Stimulated activated effector memory CD8-positive, alpha-beta T cell treated with anti-CD3 and anti-CD28 coated beads, Interleukin-12 subunit alpha, Interleukin-12 subunit beta, amount 100 ng/mL, for 72 hours (primary cell): Measurements from ENCODE around the gene C9orf50.
A peak's percentile ranks its signal among the peaks of the same experiment; 100 is the strongest.

Experiments used
- ATAC-seq: fragments of 150-1000 bp; cut with Tn5 transposase; 2 replicates; pipeline ENCODE4 v1.10.0; 2021
- DNase-seq, 2 donors: peaks; one replicate each; pipeline ENCODE4 v3.0.0; 2021 to 2022; ENCODE audit warnings: low spot score in 2 of 2
- H3K27ac Mint-ChIP-seq: one replicate; pipeline ENCODE4 v1.8.0; 2022; ENCODE audit warnings: mild to moderate bottlenecking, mixed read lengths
- H3K36me3 Mint-ChIP-seq: one replicate; pipeline ENCODE4 v1.8.0; 2022; ENCODE audit warnings: mild to moderate bottlenecking, mixed read lengths
- H3K4me1 Mint-ChIP-seq: one replicate; pipeline ENCODE4 v1.8.0; 2022; ENCODE audit warnings: mixed read lengths
- H3K4me3 Mint-ChIP-seq: one replicate; pipeline ENCODE4 v1.8.0; 2022; ENCODE audit warnings: mild to moderate bottlenecking, mixed read lengths
- H3K9me3 Mint-ChIP-seq: one replicate; pipeline ENCODE4 v1.8.0; 2022; ENCODE audit warnings: mixed read lengths

The C9orf50 gene

DNA sequence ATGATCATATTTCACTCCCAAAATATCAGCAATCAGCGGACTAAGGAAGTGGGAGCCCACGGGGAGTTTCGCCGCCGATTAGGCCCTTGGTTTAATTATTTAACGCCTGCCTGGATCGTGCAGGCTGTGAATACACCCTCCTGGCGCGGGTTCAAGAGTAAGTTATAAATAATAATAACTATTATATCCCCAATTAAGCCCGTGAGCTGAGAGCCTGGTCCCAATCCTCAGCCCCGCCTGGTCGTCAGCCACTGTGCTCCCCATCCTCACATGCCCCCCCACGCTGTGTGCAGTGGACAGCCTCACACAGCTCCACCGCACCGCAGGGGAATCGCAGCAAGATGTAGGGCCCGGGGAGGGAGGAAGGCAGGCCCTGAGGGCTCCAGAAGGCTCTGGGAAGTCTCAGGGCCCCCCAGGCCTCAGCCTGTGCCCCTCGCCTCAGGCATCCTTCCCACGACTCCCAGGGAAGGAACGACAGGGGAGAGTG, 33.7 kb upstream of the C9orf50 start:
- H3K9me3 Mint-ChIP-seq: no peaks in the 10 kb centered on the region
- H3K4me3 Mint-ChIP-seq: no peak overlapping the region
- no peaks in the 10 kb centered on the region for H3K36me3 Mint-ChIP-seq
- ATAC-seq: no peak
- no peak overlapping the region for H3K27ac Mint-ChIP-seq
- DNase-seq: no peak
- H3K4me1 Mint-ChIP-seq: peaks cover 10% of the 10 kb centered on the region

DNA sequence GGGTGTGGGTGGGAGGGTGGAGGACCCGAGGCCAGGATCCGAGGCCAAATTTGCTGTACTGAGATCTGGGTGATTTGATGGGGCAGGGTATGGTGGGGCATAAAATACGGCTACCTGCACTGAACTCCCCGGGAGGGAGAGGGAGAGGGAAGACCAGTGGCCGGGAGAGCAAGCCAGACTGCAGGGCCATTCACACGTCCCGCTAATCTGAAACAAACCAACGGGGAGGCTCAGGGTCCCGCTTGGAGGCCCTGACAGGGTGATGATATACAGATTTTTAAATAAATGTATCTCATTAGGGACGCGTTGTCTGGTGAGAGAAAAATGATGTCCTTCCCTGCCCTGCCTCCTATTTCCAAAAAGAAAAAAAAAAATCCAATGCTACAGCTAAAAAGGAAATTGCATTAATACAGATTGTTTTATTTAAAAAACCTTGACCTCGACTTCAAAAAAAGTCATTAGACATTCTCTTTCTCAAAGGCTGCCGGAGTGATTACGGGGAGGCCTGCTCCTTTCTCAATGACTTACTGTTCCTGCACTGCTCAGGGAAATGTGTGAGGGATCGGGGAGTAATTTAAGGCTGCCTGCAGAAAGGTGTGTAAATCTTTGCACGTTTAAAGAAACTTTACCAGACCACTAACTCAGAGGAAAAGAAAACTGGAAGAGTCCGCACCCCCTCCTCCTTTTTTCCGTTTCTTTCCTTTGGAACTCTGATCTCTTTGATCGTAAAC, 33.1 kb upstream of the C9orf50 start:
- no peak for DNase-seq
- ATAC-seq: no peak
- Mint-ChIP-seq H3K4me3 (no peak overlapping the region), H3K36me3 (no peaks in the 10 kb centered on the region), H3K4me1 (peaks cover 10% of the 10 kb centered on the region), H3K9me3 (no peaks in the 10 kb centered on the region), H3K27ac (no peak overlapping the region)

DNA sequence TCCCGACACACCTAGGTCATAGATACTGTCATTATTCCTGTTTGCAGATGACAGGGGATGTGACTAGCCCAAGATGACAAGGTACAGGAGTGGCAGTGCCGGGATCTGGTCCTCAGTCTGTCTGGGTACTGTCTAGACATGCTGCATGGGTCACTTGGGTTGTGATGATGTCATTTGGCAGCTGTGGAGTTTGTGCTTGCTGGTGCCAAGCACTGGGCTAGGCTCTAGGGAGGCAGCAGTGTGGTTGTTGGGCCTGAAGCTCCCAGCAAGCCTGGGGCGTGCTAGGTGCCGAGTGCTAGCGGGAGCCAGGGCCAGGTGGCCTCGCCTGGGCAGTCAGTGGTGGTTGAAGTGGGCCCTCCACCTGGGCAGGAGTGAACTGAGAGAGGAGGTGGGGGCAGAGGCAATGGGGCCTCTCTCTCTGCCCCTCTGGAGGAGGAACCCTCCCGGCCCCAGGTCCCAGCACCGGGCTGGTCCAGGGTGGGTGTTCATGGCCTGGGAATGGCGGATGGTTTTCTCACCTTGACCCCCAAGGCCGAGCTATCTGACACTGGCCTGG, 29.9 kb upstream of the C9orf50 start:
- Mint-ChIP-seq H3K36me3 (no peaks in the 10 kb centered on the region), H3K9me3 (no peaks in the 10 kb centered on the region), H3K4me3 (no peak overlapping the region), H3K4me1 (peaks cover 6% of the 10 kb centered on the region), H3K27ac (no peak overlapping the region)
- no peak for DNase-seq
- peak; percentile 3 for ATAC-seq

DNA sequence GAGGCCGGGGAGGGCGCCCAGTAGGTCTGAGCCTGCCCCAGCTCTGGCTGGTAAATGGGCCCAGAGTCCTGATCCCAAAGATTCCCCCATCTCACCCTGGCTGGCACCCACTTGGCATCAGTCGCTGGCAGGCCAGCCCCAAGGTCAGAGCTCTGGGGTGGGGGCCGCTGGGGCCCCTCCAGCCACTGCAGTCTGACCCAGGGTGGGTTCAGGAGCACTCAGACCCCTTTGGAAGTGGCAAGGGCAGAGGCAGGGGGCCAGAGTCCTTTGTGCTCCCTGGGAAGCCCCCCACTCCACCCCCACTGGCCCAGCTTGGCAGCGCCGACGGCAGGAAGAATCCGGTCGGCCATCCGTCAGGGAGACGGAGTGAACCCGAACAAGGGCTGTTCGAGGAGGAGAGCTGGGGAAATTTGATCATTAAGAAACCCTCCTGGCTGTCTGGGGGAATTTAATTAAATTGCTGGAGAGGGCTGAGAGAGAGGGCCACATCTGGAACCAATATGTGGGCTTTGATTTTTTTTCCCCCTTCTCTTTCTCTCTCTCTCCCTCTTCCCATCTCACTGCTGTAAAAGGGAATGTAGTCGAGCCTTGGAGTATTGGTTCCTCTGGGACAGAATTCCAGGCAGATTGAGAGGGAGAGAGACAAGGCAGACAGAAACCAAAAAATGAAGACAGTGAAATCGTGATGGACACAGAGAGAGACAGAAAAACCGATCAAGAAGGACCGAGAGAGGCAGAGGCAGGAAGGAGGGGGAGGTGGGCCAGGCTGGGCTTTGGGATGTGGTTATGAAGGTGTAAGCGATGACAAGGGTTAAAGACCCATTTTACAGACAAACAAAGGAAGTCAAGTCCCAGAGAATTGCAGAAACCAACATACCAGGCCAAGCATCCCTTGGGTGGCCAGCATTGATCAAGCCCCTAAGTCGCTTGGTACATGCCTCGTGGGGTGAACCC, 29.1 kb upstream of the C9orf50 start:
- Mint-ChIP-seq H3K4me3 (no peak overlapping the region), H3K4me1 (peaks cover 5% of the 10 kb centered on the region), H3K9me3 (no peaks in the 10 kb centered on the region), H3K36me3 (no peaks in the 10 kb centered on the region), H3K27ac (peak overlapping the region; percentile 45)
- DNase-seq (no peak), ATAC-seq (no peak)

DNA sequence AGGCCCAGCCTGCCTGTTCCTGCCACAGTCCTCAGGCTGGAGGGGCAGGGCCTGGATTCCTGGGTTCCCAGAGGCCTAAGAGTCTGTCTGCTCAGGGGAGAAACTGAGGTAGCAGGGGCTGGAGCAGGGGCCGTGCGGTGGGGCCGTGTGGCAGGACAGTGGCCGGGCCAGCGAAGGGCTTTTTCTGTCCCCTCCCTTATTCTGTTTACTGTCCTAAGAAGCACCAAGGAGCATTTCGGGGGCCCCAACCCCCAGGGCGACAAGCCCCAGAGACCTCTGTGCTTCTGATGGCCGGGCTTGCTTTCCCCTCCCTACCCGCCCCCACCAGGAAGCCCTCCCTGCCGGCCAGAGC, 27.8 kb upstream of the C9orf50 start:
- Mint-ChIP-seq H3K9me3 (no peaks in the 10 kb centered on the region), H3K4me3 (no peak overlapping the region), H3K27ac (no peak overlapping the region), H3K4me1 (peaks cover 5% of the 10 kb centered on the region), H3K36me3 (no peaks in the 10 kb centered on the region)
- ATAC-seq (no peak), DNase-seq (no peak)

DNA sequence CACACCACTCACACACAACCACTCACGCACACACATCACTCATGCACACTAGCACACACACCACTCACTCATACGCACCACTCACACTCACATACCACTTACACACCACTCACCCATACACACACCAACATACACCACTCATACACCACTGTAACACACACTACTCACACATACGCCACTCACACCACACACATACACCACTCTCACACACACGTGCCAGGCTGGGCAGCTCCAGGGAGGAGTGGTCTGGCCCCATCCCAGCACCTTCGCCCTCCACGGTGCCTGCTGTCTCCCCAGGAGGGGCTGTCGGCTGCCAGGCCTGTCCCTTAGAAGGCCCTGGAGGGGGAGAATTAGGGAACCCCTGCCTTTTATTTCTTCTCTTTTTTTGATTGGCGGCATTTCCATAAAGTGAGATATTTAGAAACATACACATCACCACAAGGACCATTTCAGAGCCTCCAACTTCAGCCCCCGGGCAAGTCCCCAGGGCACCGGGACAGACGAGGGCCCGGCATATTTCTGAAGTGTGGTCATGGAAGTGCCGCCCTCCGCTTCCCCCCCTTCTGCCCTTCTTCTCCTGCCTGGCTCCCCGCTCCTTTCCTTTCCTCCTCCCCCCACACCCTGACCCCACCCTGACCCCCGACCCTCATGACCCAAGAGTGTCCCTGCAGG, 27.3 kb upstream of the C9orf50 start:
- Mint-ChIP-seq H3K9me3 (no peaks in the 10 kb centered on the region), H3K27ac (no peak overlapping the region), H3K36me3 (no peaks in the 10 kb centered on the region), H3K4me3 (no peak overlapping the region), H3K4me1 (peaks cover 5% of the 10 kb centered on the region)
- no peak for ATAC-seq
- DNase-seq: no peak

DNA sequence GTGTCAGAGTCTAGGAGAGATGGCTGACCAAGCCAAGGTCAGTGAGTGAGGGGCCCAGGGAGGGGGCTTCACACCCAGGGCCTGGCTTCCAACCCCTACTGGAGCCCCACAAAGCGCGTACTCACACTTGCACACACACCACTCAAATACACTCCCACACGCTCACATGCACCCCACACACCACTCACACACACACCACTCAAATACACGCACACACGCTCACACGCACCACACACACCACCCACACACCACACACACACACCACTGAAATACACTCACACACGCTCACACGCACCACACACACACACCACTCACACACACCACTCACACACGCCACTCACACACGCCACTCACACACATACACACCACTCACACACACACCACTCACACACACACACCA, 26.7 kb upstream of the C9orf50 start:
- DNase-seq (no peak), ATAC-seq (no peak)
- no peaks in the 10 kb centered on the region for H3K9me3 Mint-ChIP-seq
- H3K27ac Mint-ChIP-seq: no peak overlapping the region
- H3K36me3 Mint-ChIP-seq: no peaks in the 10 kb centered on the region
- peaks cover 5% of the 10 kb centered on the region for H3K4me1 Mint-ChIP-seq
- H3K4me3 Mint-ChIP-seq: no peak overlapping the region

DNA sequence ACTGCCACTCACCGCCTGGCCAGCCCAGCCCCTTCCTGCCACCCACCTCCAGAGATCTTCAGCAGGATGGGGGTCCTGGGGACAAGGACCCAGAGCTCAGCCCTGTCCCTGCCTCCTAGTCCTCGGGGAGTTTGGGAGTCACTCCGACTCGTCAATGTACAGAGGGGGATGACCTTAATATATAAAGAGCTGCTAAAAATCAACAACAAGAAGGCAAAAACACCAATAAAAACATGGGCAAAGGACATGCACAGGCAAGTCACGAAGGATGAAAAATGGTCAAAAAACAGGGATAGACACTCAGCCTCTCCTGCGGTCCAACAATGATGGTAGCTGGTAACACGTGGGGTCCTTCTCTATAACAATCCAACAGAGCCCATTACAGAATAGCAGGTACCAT, 25.8 kb upstream of the C9orf50 start:
- H3K4me3 Mint-ChIP-seq: no peak overlapping the region
- peaks cover 5% of the 10 kb centered on the region for H3K4me1 Mint-ChIP-seq
- DNase-seq: no peak
- ATAC-seq: no peak
- no peaks in the 10 kb centered on the region for H3K9me3 Mint-ChIP-seq
- H3K27ac Mint-ChIP-seq: no peak overlapping the region
- H3K36me3 Mint-ChIP-seq: no peaks in the 10 kb centered on the region

DNA sequence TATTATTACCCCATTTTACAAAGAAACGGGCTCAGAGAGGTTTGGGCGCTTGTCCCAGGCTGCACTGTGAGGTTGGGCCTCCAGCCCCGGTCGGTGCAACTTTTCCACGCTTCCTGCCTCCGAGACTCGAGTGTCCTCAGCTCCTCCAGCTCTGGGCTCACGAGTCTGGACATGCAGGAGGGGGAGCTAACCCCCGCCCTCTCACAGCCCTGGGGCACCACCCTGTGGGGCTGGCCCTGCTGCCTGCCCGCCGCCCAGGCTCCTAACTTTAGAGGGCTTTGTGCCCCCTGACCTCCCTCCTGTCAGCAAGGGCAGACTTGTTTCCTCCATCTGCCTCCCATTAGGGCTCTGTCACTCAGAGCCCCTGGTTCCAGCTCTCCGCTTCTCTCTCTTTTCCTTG, 25.4 kb upstream of the C9orf50 start:
- DNase-seq (no peak), ATAC-seq (no peak)
- no peaks in the 10 kb centered on the region for H3K9me3 Mint-ChIP-seq
- no peak overlapping the region for H3K4me3 Mint-ChIP-seq
- peaks cover 9% of the 10 kb centered on the region for H3K4me1 Mint-ChIP-seq
- peaks cover 3% of the 10 kb centered on the region for H3K36me3 Mint-ChIP-seq
- H3K27ac Mint-ChIP-seq: no peak overlapping the region

DNA sequence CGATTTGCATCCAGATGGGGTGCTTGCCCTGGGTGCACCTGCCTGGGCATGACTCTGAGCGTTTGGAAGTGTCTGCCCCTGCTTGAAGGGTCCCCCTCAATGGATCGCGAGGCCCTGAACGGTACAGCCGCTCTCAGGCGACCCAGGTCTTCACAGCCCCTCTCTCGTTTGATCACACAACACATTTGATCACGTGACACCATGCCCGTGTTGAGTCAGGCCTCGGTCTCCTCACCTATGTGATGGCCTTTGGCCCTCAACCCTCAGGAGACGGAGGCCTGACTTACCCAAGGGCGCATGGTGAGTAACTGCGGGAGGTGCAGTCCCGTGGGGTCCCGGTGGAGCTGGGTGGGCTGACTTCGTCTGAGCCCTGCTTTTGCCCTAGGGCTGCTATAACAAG, 24.0 kb upstream of the C9orf50 start:
- ATAC-seq: no peak
- no peak overlapping the region for H3K27ac Mint-ChIP-seq
- no peak for DNase-seq
- H3K9me3 Mint-ChIP-seq: no peaks in the 10 kb centered on the region
- peaks cover 9% of the 10 kb centered on the region for H3K36me3 Mint-ChIP-seq
- H3K4me1 Mint-ChIP-seq: peaks cover 16% of the 10 kb centered on the region
- no peak overlapping the region for H3K4me3 Mint-ChIP-seq

DNA sequence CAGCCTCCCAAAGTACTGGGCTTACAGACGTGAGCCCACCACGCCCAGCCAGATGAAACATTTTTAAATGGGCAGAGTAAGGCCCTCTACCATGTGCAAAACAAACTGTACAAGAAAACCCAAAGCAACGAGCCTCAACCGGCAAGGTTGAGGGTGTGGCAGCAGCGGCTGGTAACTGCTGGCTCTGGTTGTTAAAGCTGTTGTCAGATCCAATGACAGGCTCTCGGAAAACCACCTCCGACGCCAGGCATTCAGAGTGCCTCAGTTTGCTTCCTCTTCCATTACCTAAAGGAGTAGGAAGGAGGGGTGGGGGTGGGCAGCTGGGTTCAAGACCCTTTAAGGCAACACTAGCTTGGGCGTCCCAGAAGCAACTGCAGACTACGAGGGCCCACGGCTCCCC, 23.5 kb upstream of the C9orf50 start:
- no peaks in the 10 kb centered on the region for H3K9me3 Mint-ChIP-seq
- DNase-seq (no peak), ATAC-seq (no peak)
- no peak overlapping the region for H3K4me3 Mint-ChIP-seq
- H3K36me3 Mint-ChIP-seq: peaks cover 9% of the 10 kb centered on the region
- H3K27ac Mint-ChIP-seq: no peak overlapping the region
- peaks cover 21% of the 10 kb centered on the region for H3K4me1 Mint-ChIP-seq

DNA sequence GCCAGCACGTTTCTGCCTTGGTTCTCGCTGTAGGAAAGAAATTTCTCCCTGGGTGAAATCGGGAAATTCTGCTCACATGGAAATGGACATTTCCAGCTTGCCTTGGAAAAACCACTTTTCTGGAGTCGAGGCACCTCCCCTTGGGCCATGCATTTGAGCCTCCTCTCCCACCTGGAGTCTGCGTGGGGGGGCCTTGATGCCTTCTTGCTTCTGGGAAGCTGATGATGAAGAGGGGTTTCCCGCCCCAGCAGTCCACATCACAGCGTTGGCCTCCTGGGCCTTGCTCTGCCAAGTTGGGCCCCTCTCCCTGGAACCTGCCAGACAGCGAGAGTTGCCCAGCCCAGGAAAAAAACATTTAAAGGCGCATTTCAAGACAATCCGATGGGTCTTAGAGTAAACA, 22.8 kb upstream of the C9orf50 start:
- Mint-ChIP-seq H3K36me3 (peaks cover 10% of the 10 kb centered on the region), H3K27ac (no peak overlapping the region), H3K4me3 (no peak overlapping the region), H3K4me1 (peaks cover 21% of the 10 kb centered on the region), H3K9me3 (no peaks in the 10 kb centered on the region)
- ATAC-seq (no peak), DNase-seq (no peak)

DNA sequence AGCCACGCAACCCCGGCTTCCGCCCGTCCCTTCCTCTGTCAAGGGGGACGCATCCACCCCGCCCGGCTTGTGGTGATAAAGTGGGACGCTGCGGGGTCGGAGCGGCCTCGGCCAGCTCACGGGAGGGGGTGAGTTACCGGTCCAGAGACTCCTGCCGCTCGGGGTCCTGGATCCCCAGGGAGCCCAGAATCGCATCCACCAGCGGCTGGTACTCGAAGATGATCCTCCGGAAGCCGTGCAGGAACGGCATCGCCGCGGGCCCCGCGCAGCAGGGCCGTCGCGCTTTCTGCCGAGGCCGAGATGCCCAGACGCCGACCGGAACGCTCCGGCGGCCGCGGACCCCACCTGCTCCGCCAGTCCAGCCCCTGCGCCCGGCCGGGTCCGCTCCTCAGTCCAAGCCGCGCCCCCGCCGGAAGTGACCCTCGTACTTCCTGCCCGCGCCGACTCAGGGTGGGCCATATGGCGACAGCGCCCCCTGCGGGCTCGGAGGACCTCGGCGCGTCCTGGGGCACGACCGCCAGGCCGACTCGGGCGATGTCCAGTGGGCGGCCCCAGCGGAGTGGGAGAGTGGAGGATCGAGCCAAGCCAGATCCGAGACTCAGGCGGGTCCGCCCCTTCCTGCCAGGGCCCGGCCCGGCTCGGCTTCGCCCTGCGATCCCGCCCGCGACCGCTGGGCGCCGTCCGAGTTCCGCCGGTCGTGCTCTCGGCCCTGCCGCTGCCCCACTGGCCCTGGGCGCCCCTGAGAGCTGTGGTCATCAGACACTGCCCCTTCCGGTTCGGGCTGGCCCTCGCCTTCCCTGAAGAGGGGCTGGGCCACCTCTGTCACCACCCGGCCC, 21.1 kb upstream of the C9orf50 start, which contains the start of gene ASB6:
Gene ASB6, minus strand, starts transcription at position 402 of the 836 bp plus-strand sequence. Its CDS starts 152 bp downstream, at position 250.
- Mint-ChIP-seq H3K4me3 (peak within 1 kb of the TSS; percentile 83), H3K9me3 (no peaks in the 10 kb centered on the region), H3K36me3 (peaks cover 27% of the 10 kb centered on the region), H3K27ac (peak within 1 kb of the TSS; percentile 83), H3K4me1 (peaks cover 33% of the 10 kb centered on the region)
- peak; percentile 100 for DNase-seq
- ATAC-seq: peak; percentile 97

DNA sequence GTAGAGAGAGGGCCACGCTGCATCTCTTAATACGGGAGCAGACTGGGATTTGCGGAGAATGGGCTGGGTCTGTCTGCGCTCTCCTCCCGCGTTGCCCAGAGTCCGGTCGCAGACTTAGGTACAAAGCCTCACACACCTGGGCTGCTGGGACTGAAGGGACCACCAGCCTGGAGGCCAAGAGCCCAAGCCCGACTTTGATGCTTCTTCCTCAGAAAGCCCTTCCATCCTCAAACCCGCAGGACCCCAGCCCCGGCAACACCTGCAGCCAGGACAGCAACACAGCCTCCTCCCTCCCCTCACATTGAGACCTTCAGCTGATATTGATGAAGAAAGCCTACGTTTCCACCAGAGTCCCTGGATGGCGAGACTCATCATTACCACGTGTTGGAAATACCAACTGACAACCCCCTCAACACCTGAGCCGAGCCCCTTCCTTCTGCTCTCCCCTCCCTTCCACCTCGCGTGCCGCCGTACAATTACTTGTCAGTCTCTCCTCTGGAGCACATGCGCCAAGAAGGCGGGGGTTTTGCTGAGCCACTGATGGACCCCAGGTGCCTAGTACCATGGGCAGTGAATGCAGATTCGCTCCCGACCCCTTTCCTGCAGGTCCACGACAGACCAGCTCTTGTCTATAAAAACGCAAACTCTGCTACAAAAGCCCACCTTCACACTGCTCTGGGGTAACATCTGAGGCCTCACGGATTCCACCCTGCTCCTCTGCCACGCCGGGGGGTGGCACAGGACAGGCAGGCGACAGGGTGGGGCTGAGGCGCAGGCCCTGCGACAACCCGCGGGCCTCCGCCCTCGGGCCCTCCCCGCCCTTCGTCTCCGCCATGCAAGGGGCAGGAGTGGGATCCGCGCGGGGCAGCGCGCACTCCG, 20.2 kb upstream of the C9orf50 start:
- Mint-ChIP-seq H3K27ac (peak overlapping the region; percentile 83), H3K9me3 (no peaks in the 10 kb centered on the region), H3K4me1 (peaks cover 33% of the 10 kb centered on the region), H3K36me3 (peaks cover 36% of the 10 kb centered on the region), H3K4me3 (peak overlapping the region; percentile 83)
- DNase-seq (no peak), ATAC-seq (peak; percentile 41)
